ENCODE data around the gene COPZ1. TPM values are rescaled to one million over a fixed set of nuclear protein-coding genes. Genes with fewer than 3 reads are reported as not detected.
A peak's percentile ranks its signal among the peaks of the same experiment; 100 is the strongest.

Gene COPZ1
- total and polyA plus RNA-seq, 9 of the 15 experiments (the other 6 are each of a cell fraction or from before 2014, with no cell fraction given), result 137 to 487 (median 233) TPM

GRCh38 chr12:54358945-54359761 is 34.2 kb downstream of the COPZ1 start (continued):
- TF ChIP-seq FOXM1 (IDR thresholded peaks at IDR 0.05; ENCODE audit: low read depth) (peak; percentile 90), FOXM1 (CRISPR knock-in tag; IDR thresholded peaks at IDR 0.05; ENCODE audit: low read depth) (0 out of 2 replicates have a peak, but pooled peaks have one; percentile 29), NUFIP1 (IDR thresholded peaks at IDR 0.05; ENCODE audit: partially characterized antibody) (no peak), TEAD1 (CRISPR knock-in tag; IDR thresholded peaks at IDR 0.05) (peak in 1 of 2 experiments; percentile 52; a peak in 1 of 4 replicates), HDAC6 (IDR thresholded peaks at IDR 0.05; ENCODE audit: low read depth, low read length) (no peak), SP1 (CRISPR knock-in tag; IDR thresholded peaks at IDR 0.05) (peak; percentile 84), HES1 (IDR thresholded peaks at IDR 0.05; ENCODE audit: low read depth) (peak; percentile 87), ZNF175 (CRISPR knock-in tag; IDR thresholded peaks at IDR 0.05; ENCODE audit: low read depth) (no peak; the same call in 1 of the 2 replicates), ZC3H11A (IDR thresholded peaks at IDR 0.05; ENCODE audit: low read depth, low read length) (no peak), HNRNPH1 (optimal IDR thresholded peaks at IDR 0.05; ENCODE audit: low read depth, low read length) (no peak), TAF1 (IDR thresholded peaks at IDR 0.05; ENCODE audit: control insufficient read depth, extremely low read depth, insufficient read depth, low read length, severe bottlenecking) (peak; percentile 30), CBX3 (IDR thresholded peaks at IDR 0.05; ENCODE audit: borderline replicate concordance in 1 of 2, low read length in 2 of 2) (no peak), SMARCE1 (IDR thresholded peaks at IDR 0.05) (peak; percentile 95), PCBP2 (IDR thresholded peaks at IDR 0.05; ENCODE audit: low read depth, low read length, poor library complexity, severe bottlenecking) (no peak), FOSL1 (tag; conservative IDR thresholded peaks at IDR 0.05) (peak; percentile 97), L3MBTL2 (IDR thresholded peaks at IDR 0.05) (peak; percentile 92), SAFB2 (IDR thresholded peaks at IDR 0.05; ENCODE audit: borderline replicate concordance, low read depth, low read length, severe bottlenecking) (no peak), DACH1 (IDR thresholded peaks at IDR 0.05; ENCODE audit: partially characterized antibody) (peak; percentile 59), HMBOX1 (IDR thresholded peaks at IDR 0.05) (peak; percentile 38; the same call in 1 of the 2 replicates), ATF3 (IDR thresholded peaks at IDR 0.05) (peak; percentile 92), ATF3 (CRISPR knock-in tag; conservative IDR thresholded peaks at IDR 0.05) (no peak), TEAD4 (IDR thresholded peaks at IDR 0.05; ENCODE audit: low read length) (no peak; the same call in 1 of the 2 replicates), TEAD4 (CRISPR knock-in tag; IDR thresholded peaks at IDR 0.05; ENCODE audit: borderline replicate concordance) (no peak), SIN3B (IDR thresholded peaks at IDR 0.05; ENCODE audit: low read depth) (0 out of 2 replicates have a peak, but pooled peaks have one; percentile 14)
